22Rv1 (cell line): ENCODE measurements around the gene MYMK.

Experiments
- ZFX ChIP-seq: fragments of 450-650 bp; IDR thresholded peaks from 2 replicates; pipeline ENCODE4 v1.6.1; 2017; ENCODE audit warnings: antibody characterized with exemption, borderline replicate concordance
- TF ChIP-seq, protein P1 (sequence below): fragments of 450-650 bp; IDR thresholded peaks from 2 replicates; pipeline ENCODE4 v1.5.1; 2017; ENCODE audit warnings: mild to moderate bottlenecking

DNA sequence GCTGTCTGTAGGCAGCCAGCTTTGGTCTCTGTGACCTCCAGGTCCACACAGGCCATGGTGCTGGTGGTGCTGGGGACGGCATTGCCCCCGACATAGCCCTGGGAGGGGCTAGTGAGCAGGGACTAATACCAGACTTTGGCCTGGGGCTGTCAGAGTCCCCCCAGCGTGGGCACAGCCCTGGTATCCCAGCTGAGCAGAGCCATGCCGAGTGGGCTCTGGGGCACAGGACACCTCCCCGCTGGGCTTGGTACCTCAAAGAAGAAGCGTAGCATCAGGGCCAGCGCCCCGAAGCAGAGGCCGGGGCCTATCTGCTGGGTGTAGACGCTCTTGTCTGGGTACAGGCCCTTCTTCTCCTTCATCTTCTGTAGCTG lies 9.5 kb downstream of the MYMK start:
- TF ChIP-seq, protein P1, sequence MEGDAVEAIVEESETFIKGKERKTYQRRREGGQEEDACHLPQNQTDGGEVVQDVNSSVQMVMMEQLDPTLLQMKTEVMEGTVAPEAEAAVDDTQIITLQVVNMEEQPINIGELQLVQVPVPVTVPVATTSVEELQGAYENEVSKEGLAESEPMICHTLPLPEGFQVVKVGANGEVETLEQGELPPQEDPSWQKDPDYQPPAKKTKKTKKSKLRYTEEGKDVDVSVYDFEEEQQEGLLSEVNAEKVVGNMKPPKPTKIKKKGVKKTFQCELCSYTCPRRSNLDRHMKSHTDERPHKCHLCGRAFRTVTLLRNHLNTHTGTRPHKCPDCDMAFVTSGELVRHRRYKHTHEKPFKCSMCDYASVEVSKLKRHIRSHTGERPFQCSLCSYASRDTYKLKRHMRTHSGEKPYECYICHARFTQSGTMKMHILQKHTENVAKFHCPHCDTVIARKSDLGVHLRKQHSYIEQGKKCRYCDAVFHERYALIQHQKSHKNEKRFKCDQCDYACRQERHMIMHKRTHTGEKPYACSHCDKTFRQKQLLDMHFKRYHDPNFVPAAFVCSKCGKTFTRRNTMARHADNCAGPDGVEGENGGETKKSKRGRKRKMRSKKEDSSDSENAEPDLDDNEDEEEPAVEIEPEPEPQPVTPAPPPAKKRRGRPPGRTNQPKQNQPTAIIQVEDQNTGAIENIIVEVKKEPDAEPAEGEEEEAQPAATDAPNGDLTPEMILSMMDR = no peak
- TF ChIP-seq ZFX = no peak
